ENCODE measurements around the gene UBE3B. TPM values are rescaled to one million over a fixed set of nuclear protein-coding genes. Genes with fewer than 3 reads are reported as not detected.

The UBE3B gene
- total RNA-seq, 1 donor from 2014 or later: 32.6 TPM

- FAIRE-seq: peak; percentile 64
- no peak for TF ChIP-seq CTCF (IDR thresholded peaks at IDR 0.05; ENCODE audit: insufficient read depth, low read length, severe bottlenecking)
- DNase-seq (ENCODE audit: low read depth): no peak
- Histone ChIP-seq H3K36me3 (ENCODE audit: control insufficient read depth, insufficient read depth, low read length) (peaks cover 3% of the 10 kb centered on the region), H3K27me3 (ENCODE audit: control insufficient read depth, insufficient read depth, low read length) (no peaks in the 10 kb centered on the region), H3K4me3 (ENCODE audit: low read depth, low read length) (no peak overlapping the region)
Observed at GRCh38 chr12:109538191-109538863, 60.9 kb downstream of the UBE3B start.

GRCh38 chr12:109539508-109539907 is 62.1 kb downstream of the UBE3B start:
- H3K4me3 ChIP-seq (ENCODE audit: low read depth, low read length): no peak overlapping the region
- DNase-seq (ENCODE audit: low read depth) (peak; percentile 12), FAIRE-seq (no peak)
- H3K27me3 ChIP-seq (ENCODE audit: control insufficient read depth, insufficient read depth, low read length): no peaks in the 10 kb centered on the region
- no peaks in the 10 kb centered on the region for H3K36me3 ChIP-seq (ENCODE audit: control insufficient read depth, insufficient read depth, low read length)
- TF ChIP-seq CTCF (IDR thresholded peaks at IDR 0.05; ENCODE audit: insufficient read depth, low read length, severe bottlenecking): no peak

GRCh38 chr12:109540526-109541412 is 63.3 kb downstream of the UBE3B start:
- FAIRE-seq (no peak), DNase-seq (ENCODE audit: low read depth) (no peak)
- Histone ChIP-seq H3K36me3 (ENCODE audit: control insufficient read depth, insufficient read depth, low read length) (no peaks in the 10 kb centered on the region), H3K27me3 (ENCODE audit: control insufficient read depth, insufficient read depth, low read length) (no peaks in the 10 kb centered on the region), H3K4me3 (ENCODE audit: low read depth, low read length) (no peak overlapping the region)
- no peak for TF ChIP-seq CTCF (IDR thresholded peaks at IDR 0.05; ENCODE audit: insufficient read depth, low read length, severe bottlenecking)

- no peak for TF ChIP-seq CTCF (IDR thresholded peaks at IDR 0.05; ENCODE audit: insufficient read depth, low read length, severe bottlenecking)
- DNase-seq (ENCODE audit: low read depth) (no peak), FAIRE-seq (no peak)
- H3K4me3 ChIP-seq (ENCODE audit: low read depth, low read length): no peak overlapping the region
- no peaks in the 10 kb centered on the region for H3K27me3 ChIP-seq (ENCODE audit: control insufficient read depth, insufficient read depth, low read length)
- H3K36me3 ChIP-seq (ENCODE audit: control insufficient read depth, insufficient read depth, low read length): no peaks in the 10 kb centered on the region
Observed at GRCh38 chr12:109541413-109541726, 63.9 kb downstream of the UBE3B start.

- TF ChIP-seq CTCF (IDR thresholded peaks at IDR 0.05; ENCODE audit: insufficient read depth, low read length, severe bottlenecking): no peak
- no peaks in the 10 kb centered on the region for H3K36me3 ChIP-seq (ENCODE audit: control insufficient read depth, insufficient read depth, low read length)
- FAIRE-seq (no peak), DNase-seq (ENCODE audit: low read depth) (peak; percentile 75)
- H3K27me3 ChIP-seq (ENCODE audit: control insufficient read depth, insufficient read depth, low read length): no peaks in the 10 kb centered on the region
- no peak overlapping the region for H3K4me3 ChIP-seq (ENCODE audit: low read depth, low read length)
Observed at GRCh38 chr12:109542014-109542413, 64.6 kb downstream of the UBE3B start.

Measured in bronchial epithelial cell (primary cell).